ENCODE results near the gene CST6.

DNA sequence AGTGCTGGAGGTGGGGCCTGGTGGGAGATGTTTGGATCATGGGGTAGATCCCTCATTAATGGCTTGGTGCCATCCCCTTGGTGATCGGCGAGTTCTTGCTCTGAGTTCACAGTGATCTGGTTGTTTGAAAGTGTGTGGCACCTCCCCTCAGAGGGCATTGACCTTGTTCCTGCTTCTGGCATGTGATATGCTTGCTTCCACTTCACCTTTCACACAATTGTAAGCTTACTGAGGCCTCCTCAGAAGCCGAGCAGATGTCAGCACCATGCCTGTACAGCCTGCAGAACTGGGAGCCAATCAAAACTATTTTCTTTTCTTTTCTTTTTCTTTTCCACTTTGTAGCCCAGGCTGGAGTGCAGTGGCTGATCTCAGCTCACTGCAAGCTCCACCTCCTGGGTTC lies 25.5 kb downstream of the CST6 start:
- TF ChIP-seq, protein P1, sequence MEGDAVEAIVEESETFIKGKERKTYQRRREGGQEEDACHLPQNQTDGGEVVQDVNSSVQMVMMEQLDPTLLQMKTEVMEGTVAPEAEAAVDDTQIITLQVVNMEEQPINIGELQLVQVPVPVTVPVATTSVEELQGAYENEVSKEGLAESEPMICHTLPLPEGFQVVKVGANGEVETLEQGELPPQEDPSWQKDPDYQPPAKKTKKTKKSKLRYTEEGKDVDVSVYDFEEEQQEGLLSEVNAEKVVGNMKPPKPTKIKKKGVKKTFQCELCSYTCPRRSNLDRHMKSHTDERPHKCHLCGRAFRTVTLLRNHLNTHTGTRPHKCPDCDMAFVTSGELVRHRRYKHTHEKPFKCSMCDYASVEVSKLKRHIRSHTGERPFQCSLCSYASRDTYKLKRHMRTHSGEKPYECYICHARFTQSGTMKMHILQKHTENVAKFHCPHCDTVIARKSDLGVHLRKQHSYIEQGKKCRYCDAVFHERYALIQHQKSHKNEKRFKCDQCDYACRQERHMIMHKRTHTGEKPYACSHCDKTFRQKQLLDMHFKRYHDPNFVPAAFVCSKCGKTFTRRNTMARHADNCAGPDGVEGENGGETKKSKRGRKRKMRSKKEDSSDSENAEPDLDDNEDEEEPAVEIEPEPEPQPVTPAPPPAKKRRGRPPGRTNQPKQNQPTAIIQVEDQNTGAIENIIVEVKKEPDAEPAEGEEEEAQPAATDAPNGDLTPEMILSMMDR (IDR thresholded peaks at IDR 0.05; ENCODE audit: extremely low read depth in 1 of 2, insufficient read depth in 1 of 2, low read depth in 1 of 2, low read length in 2 of 2): no peak
- TF ChIP-seq POLR2A (IDR thresholded peaks at IDR 0.05; ENCODE audit: low read depth, low read length) (no peak), FOS (IDR thresholded peaks at IDR 0.05; ENCODE audit: borderline replicate concordance, insufficient read depth, low read length) (no peak), POLR2AphosphoS5 (IDR thresholded peaks at IDR 0.05; ENCODE audit: insufficient read depth, low read depth, low read length) (no peak), JUN (IDR thresholded peaks at IDR 0.05; ENCODE audit: borderline replicate concordance, insufficient read depth, insufficient read length, low read depth) (no peak), EZH2 (IDR thresholded peaks at IDR 0.05; ENCODE audit: borderline replicate concordance, low read depth, low read length, severe bottlenecking) (no peak), MYC (IDR thresholded peaks at IDR 0.05; ENCODE audit: low read depth, low read length) (no peak), GATA2 (IDR thresholded peaks at IDR 0.05; ENCODE audit: insufficient read depth, insufficient read length, low read depth, low read length) (no peak)
- TF ChIP-seq, protein P2, sequence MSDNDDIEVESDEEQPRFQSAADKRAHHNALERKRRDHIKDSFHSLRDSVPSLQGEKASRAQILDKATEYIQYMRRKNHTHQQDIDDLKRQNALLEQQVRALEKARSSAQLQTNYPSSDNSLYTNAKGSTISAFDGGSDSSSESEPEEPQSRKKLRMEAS (IDR thresholded peaks at IDR 0.05; ENCODE audit: insufficient read depth, insufficient read length): no peak
